ENCODE measurements around the gene HOXD1. TPM values are rescaled to one million over a fixed set of nuclear protein-coding genes. Genes with fewer than 3 reads are reported as not detected.

The HOXD1 gene
- total RNA-seq, 2 experiments from 2014 or later: not detected

GRCh38 chr2:176164611-176165369 lies 23.7 kb upstream of the HOXD1 start:
- intact Hi-C loops (cut with micrococcal nuclease; ENCODE audit: unreplicated experiment): no loop called here
- H3K9me2 ChIP-seq (ENCODE audit: insufficient read depth, low read length): no peaks in the 10 kb centered on the region
- BruUV-seq (replicated peaks): no TSS peak
- DNase-seq (ENCODE audit: low spot score): no peak
- H3K36me3 ChIP-seq (ENCODE audit: insufficient read depth, low read length): no peaks in the 10 kb centered on the region
- TF ChIP-seq CTCF (conservative IDR thresholded peaks at IDR 0.05; ENCODE audit: low read length): no peak
- TF ChIP-seq EZH2phosphoT487 (IDR thresholded peaks at IDR 0.05; ENCODE audit: borderline replicate concordance, low read depth, low read length): no peak
- no peaks in the 10 kb centered on the region for H4K20me1 ChIP-seq (ENCODE audit: insufficient read depth, low read length)
- no peaks in the 10 kb centered on the region for H3K79me2 ChIP-seq (ENCODE audit: insufficient read depth, low read depth, low read length)
- H3K4me1 ChIP-seq (ENCODE audit: insufficient read depth, low read length, poor library complexity, severe bottlenecking): no peaks in the 10 kb centered on the region
- H3K27ac ChIP-seq (ENCODE audit: low read depth, low read length, poor library complexity, severe bottlenecking): no peak overlapping the region
- H3K9me3 ChIP-seq (ENCODE audit: low read length): no peaks in the 10 kb centered on the region
- CTCF ChIA-PET (ENCODE audit: unreplicated experiment): no interaction called here
- no peak overlapping the region for H3K4me2 ChIP-seq (ENCODE audit: low read length)
- H3K4me3 ChIP-seq (ENCODE audit: low read depth, low read length, poor library complexity, severe bottlenecking): no peak overlapping the region
- POLR2A ChIA-PET: no interaction called here
- H2AFZ ChIP-seq (ENCODE audit: low read length): no peak overlapping the region

DNA sequence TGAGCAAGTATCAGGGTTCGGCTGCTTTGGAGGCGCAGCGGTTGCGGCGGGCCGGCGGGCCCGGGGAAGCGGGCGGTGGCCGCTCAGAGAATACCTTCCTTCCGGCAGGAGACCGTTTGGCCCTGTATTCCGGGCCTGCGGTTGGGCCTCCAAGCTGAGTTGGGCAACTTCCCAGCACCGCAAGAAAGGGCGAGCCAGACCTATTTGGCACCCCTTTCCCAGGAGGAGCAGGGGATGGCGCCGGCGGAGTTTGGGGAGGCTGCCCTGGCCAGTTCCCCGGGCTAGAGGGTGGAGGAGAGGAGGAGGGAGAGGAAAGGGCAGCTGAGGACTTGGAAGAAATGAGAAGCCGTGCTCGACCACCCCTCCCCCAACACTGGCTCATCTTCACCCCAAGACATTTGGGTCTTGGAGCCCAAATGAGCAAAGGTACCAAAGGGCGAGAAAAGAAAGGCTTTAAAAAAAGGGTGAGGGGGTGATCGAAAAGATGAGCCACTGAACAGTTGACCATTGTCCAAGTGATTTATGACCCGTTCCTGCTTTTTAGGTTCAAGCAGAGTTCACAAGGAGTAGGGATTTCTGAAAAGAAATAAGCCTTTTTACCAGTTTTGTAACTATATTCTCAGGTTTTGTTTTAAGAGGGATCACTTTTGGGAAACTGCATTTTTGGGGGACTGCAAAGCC lies 23.0 kb upstream of the HOXD1 start:
- CTCF ChIA-PET (ENCODE audit: unreplicated experiment): no interaction called here
- no peaks in the 10 kb centered on the region for H4K20me1 ChIP-seq (ENCODE audit: insufficient read depth, low read length)
- H3K9me2 ChIP-seq (ENCODE audit: insufficient read depth, low read length): no peaks in the 10 kb centered on the region
- H2AFZ ChIP-seq (ENCODE audit: low read length): no peak overlapping the region
- intact Hi-C loops (cut with micrococcal nuclease; ENCODE audit: unreplicated experiment): no loop called here
- H3K36me3 ChIP-seq (ENCODE audit: insufficient read depth, low read length): no peaks in the 10 kb centered on the region
- H3K4me2 ChIP-seq (ENCODE audit: low read length): no peak overlapping the region
- POLR2A ChIA-PET: no interaction called here
- DNase-seq (ENCODE audit: low spot score): no peak
- H3K9me3 ChIP-seq (ENCODE audit: low read length): no peaks in the 10 kb centered on the region
- H3K4me1 ChIP-seq (ENCODE audit: insufficient read depth, low read length, poor library complexity, severe bottlenecking): no peaks in the 10 kb centered on the region
- H3K79me2 ChIP-seq (ENCODE audit: insufficient read depth, low read depth, low read length): no peaks in the 10 kb centered on the region
- no peak for TF ChIP-seq CTCF (conservative IDR thresholded peaks at IDR 0.05; ENCODE audit: low read length)
- no peak for TF ChIP-seq EZH2phosphoT487 (IDR thresholded peaks at IDR 0.05; ENCODE audit: borderline replicate concordance, low read depth, low read length)
- BruUV-seq (replicated peaks): no TSS peak
- no peak overlapping the region for H3K27ac ChIP-seq (ENCODE audit: low read depth, low read length, poor library complexity, severe bottlenecking)
- no peak overlapping the region for H3K4me3 ChIP-seq (ENCODE audit: low read depth, low read length, poor library complexity, severe bottlenecking)

DNA sequence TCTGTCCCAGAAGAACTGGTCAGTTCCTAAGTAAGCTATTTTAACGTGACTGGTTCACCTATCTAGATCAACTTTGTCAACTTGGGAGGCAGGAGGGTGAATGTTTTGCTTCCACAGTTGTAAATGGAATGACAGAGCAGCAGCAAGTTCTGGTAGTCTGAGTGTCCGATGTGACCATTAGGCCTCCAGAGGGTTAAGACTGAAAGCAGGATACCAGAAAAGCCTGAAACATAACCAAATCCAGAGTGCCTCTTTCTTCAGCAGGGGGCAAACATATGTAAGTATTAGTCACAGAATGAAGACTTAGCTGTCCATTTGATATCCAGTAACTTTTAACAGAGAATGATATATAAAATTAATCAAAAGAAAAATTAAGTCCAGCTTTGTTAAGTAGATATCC lies 22.2 kb upstream of the HOXD1 start:
- Histone ChIP-seq H3K9me3 (ENCODE audit: low read length) (no peaks in the 10 kb centered on the region), H2AFZ (ENCODE audit: low read length) (no peak overlapping the region), H3K4me2 (ENCODE audit: low read length) (no peak overlapping the region), H3K9me2 (ENCODE audit: insufficient read depth, low read length) (no peaks in the 10 kb centered on the region), H3K79me2 (ENCODE audit: insufficient read depth, low read depth, low read length) (no peaks in the 10 kb centered on the region), H4K20me1 (ENCODE audit: insufficient read depth, low read length) (no peaks in the 10 kb centered on the region), H3K27ac (ENCODE audit: low read depth, low read length, poor library complexity, severe bottlenecking) (no peak overlapping the region), H3K4me3 (ENCODE audit: low read depth, low read length, poor library complexity, severe bottlenecking) (no peak overlapping the region), H3K36me3 (ENCODE audit: insufficient read depth, low read length) (no peaks in the 10 kb centered on the region), H3K4me1 (ENCODE audit: insufficient read depth, low read length, poor library complexity, severe bottlenecking) (no peaks in the 10 kb centered on the region)
- no TSS peak for BruUV-seq (replicated peaks)
- ChIA-PET POLR2A (no interaction called here), CTCF (ENCODE audit: unreplicated experiment) (no interaction called here)
- DNase-seq (ENCODE audit: low spot score): no peak
- intact Hi-C loops (cut with micrococcal nuclease; ENCODE audit: unreplicated experiment): no loop called here
- no peak for TF ChIP-seq CTCF (conservative IDR thresholded peaks at IDR 0.05; ENCODE audit: low read length)
- TF ChIP-seq EZH2phosphoT487 (IDR thresholded peaks at IDR 0.05; ENCODE audit: borderline replicate concordance, low read depth, low read length): no peak
